SK-N-DZ (cell line): Measurements from ENCODE around the gene XRCC6.
"Not testable (repeated sequence)": the region's sequence is repeated elsewhere in the genome, so short reads cannot be mapped to it uniquely, and the experiment has no call there.

Experiments used
- DNase-seq: peaks from one replicate; pipeline ENCODE4 v3.0.0-alpha.2; 2015; ENCODE audit warnings: low spot score

XRCC6 gene

GRCh38 chr22:41650229-41650628, 29.1 kb downstream of the XRCC6 start:
- no peak for DNase-seq

GRCh38 chr22:41650821-41651220, 29.7 kb downstream of the XRCC6 start:
- no peak for DNase-seq

DNA sequence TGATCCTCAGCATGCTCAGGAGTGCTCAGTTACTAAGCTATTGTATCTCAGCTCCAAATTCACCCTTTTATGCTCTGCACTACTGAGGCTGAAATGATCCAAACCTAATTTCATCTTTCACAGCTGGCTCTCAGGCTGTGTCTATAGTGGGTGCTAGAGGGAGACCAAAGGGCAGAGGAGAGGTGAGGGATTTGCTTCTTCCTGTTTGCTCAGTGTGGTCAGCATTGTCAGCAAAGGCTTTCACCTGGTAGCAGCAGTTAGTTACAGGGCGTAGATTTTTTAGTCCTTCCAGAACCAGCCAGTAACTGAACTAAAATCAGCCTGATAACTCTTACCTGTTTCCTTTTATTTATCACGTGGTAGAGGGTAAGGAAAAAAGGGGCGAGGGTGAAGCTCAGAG, 33.2 kb downstream of the XRCC6 start:
- DNase-seq = no peak

- no peak for DNase-seq
These were observed 35.5 kb downstream of the XRCC6 start for GRCh38 chr22:41656556-41656955.

GRCh38 chr22:41657709-41658108, 36.6 kb downstream of the XRCC6 start:
- DNase-seq = no peak

DNA sequence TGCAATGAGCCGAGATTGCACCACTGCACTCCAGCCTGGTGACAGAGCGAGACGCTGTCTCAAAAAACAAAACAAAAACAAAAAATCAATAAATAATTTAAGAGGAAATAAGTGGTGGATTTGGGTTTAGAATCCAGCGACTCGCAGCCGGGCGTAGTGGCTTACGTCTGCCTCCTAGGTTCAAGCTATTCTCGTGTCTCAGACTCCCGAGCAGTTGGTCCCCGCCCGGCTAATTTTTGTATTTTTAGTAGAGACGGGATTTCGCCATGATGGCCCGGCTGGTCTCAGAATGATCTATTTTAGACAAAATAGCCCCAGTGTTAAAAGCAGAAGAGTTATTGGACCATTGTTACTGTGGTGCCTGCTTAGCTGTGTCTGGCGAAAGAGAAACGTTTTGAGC, 37.8 kb downstream of the XRCC6 start:
- no peak for DNase-seq

- DNase-seq = no peak
These were observed 38.8 kb downstream of the XRCC6 start for GRCh38 chr22:41659941-41660340.

- DNase-seq = no peak
These were observed 39.3 kb downstream of the XRCC6 start for GRCh38 chr22:41660416-41660815.

GRCh38 chr22:41661088-41661487, 40.0 kb downstream of the XRCC6 start:
- no peak for DNase-seq

- no peak for DNase-seq
These were observed 40.6 kb downstream of the XRCC6 start for GRCh38 chr22:41661713-41662112.

DNA sequence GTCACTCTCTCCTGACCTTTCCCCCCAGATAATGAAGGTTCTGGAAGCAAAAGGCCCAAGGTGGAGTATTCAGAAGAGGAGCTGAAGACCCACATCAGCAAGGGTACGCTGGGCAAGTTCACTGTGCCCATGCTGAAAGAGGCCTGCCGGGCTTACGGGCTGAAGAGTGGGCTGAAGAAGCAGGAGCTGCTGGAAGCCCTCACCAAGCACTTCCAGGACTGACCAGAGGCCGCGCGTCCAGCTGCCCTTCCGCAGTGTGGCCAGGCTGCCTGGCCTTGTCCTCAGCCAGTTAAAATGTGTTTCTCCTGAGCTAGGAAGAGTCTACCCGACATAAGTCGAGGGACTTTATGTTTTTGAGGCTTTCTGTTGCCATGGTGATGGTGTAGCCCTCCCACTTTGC, 42.5 kb downstream of the XRCC6 start:
- not testable (repeated sequence) for DNase-seq

DNA sequence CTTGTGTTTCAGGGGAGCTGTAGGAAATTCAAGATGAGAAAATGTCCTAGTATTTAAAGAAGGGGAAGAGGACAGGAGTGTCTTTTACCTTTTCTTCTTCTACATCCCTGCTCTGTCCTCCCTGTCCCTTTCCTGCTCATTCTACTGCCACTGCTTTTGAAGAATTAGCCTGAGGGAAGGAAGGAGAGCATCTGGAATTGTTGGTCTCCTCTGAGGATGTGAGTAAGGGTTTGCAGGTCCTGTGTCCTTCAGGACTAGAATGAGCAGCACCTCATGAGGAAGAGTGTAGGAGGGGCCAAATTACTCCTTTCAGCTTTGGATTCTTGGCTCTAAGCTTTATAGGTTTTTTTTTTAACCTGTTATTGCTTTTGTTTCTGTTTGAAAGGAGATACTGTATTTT, 43.4 kb downstream of the XRCC6 start:
- DNase-seq = no peak

GRCh38 chr22:41664951-41665350, 43.9 kb downstream of the XRCC6 start:
- no peak for DNase-seq

- no peak for DNase-seq
These were observed 48.1 kb downstream of the XRCC6 start for GRCh38 chr22:41668971-41669911.

DNA sequence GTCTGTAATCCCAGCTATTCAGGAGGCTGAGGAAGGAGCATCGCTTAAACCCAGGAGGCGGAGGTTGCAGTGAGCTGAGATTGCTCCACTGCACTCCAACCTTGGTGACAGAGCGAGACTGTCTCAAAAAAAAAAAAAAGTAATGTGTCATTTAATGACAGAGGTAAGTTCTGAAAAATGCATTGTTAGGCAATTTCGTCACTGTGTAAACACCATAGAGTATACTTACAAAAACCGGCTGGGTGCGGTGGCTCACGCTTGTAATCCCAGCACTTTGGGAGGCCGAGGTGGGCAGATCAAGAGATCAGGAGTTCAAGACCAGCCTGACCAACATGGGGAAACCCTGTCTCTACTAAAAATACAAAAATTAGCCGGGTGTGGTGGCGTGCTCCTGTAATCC, 51.0 kb downstream of the XRCC6 start:
- not testable (repeated sequence) for DNase-seq

- no peak for DNase-seq
These were observed 51.9 kb downstream of the XRCC6 start for GRCh38 chr22:41672780-41673509.

DNA sequence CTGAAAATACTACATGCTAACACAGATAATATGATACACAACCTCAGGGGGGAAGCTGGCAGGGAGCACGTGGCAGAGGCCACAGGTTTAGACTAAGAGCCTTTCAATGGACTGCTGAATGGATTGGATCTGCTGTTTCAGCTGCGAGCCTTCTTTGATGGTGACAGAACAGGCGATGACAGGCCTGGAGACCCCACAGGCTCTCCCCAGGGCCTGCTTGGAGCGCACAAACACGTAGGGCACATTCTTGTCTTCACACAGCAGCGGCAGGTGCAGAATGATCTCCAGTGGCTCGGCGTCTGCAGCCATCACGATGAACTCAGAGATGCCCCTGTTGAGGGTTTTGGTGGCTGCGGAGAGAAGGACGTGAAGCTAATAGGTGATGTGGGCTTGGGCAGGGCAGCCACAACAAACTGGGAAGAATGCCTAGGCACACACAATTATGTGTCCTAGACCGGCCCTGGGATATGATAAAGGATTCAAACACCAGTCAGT, 53.8 kb downstream of the XRCC6 start:
- no peak for DNase-seq

- DNase-seq = no peak
These were observed 55.0 kb downstream of the XRCC6 start for GRCh38 chr22:41676134-41676533.

GRCh38 chr22:41681616-41682015, 60.5 kb downstream of the XRCC6 start:
- DNase-seq = no peak

DNA sequence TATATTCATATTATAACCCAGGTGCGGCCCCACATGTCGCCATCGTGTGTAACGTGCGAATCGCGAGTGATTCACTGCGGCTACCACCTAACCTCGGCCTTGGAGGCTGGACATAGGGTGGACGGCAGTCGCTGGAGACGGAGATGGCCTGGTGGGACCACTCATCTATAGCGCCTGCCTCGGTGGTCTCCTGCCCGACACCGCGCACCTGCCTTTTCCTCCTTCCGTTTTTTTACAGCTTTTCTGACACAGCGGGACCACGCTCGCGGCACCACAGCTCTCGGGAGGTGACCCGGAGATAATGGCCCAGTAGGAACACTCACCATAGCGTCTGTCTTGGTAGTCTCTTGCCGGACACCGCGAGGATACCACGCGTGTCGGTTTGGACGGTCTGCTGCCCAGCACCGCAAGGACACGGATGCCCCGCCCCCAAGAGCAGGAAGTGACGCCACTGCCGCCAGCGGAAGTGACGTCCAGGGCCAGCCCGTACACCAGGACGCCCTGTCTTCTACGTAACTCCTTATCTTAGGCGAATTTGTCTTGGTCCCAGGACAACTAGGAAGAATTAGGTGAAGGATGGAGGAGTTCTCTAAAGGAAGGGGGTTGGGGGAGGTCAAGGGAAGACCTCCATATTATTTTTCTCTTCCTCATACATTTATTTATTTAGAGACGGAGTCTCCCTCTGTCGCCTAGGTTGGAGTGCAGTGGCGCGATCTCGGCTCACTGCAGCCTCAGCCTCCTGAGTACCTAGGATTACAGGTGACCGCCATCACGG, 61.1 kb downstream of the XRCC6 start:
- peak; percentile 82 for DNase-seq

DNA sequence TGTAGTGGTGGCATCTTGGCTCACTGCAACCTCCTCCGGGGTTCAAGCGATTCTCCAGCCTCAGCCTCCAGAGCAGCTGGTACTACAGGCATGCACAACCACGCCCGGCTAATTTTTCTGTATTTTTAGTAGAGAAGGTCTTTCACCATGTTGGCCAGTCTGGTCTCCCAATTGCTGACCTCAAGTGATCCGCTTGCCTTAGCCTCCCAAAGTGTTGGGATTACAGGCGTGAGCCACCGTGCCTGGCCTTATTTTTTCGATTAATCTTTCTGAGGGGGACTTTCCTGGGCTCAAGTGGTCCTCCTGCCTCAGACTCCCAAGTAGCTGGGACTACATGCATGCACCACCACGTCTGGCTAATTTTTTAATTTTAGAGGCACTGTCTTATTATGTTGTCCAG, 62.0 kb downstream of the XRCC6 start:
- DNase-seq = no peak

DNA sequence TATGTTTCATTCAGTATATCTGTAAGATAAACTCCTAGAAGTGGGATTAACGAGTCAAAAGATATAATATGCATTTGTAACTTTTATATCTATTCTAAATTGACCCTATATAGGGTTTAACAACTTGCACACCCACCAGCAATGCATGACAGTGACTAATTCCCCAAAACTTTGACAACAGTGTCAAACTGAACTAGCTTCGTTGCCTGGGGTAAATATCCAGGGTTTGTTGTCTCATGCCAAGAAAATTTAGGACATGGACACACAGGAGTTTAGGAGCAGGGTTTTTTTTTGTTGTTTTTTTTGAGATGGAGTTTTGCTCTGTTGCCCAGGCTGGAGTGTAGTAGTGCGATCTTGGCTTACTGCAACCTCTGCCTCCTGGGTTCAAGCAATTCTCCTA, 62.5 kb downstream of the XRCC6 start:
- DNase-seq = no peak
